ENCODE data around the gene RAB40B.

DNA sequence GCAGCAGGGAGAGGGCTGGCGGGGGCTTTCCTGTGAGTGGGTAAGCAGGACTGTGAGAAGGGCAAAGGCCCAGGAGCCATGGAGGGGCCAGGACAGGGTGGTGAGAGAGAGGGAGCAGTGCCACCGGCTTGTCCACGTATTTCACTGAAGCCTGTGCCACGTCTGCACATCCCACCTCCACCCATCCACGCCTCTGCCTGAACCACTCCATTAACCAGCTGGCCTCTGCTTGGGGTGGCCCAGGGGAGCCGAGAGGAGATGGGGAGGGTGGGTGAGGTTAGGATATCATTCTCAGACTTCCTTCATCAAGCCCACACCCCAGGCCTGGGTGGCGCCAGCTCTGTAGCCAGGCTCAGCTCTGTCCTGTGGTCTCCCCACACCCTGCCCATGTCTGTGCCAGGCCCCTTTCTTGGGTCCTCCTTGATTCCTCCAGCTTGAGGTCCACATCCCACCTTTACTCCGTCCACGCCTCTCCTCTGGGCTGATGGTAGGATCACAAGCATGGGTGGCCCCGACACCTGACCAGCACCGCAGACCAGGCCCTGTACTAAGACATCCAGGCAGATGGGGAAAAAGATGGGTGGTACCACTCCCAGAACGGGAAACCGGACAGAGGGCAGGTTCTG, 33.7 kb upstream of the RAB40B start:
- TF ChIP-seq, protein P1, sequence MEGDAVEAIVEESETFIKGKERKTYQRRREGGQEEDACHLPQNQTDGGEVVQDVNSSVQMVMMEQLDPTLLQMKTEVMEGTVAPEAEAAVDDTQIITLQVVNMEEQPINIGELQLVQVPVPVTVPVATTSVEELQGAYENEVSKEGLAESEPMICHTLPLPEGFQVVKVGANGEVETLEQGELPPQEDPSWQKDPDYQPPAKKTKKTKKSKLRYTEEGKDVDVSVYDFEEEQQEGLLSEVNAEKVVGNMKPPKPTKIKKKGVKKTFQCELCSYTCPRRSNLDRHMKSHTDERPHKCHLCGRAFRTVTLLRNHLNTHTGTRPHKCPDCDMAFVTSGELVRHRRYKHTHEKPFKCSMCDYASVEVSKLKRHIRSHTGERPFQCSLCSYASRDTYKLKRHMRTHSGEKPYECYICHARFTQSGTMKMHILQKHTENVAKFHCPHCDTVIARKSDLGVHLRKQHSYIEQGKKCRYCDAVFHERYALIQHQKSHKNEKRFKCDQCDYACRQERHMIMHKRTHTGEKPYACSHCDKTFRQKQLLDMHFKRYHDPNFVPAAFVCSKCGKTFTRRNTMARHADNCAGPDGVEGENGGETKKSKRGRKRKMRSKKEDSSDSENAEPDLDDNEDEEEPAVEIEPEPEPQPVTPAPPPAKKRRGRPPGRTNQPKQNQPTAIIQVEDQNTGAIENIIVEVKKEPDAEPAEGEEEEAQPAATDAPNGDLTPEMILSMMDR (conservative IDR thresholded peaks at IDR 0.05; ENCODE audit: low read depth, low read length), result no peak
- no peak for TF ChIP-seq CEBPB (IDR thresholded peaks at IDR 0.05; ENCODE audit: low read depth, low read length)
- no peak for TF ChIP-seq RFX5 (IDR thresholded peaks at IDR 0.05; ENCODE audit: low read depth, low read length)
